ENCODE measurements around the gene PRSS56.

The PRSS56 gene

DNA sequence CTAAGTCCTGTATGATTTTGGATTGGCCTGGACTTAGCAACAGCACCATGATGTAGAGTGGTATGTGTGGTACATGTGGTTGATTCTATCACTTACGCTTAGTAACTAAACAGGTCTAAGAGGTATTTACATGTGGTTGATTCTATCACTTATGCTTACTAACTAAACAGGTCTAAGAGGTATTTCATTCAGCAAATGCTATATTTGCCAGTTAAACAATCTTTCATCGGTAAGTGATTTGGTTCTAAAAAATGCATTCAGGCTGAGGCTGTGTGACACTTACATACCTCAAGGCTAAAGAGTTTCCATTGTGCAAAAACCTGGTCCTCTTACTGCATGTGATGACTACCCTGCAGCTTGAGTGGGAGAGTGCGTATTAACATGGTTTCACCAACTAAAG is 43.4 kb downstream of the PRSS56 start:
- no peak for TF ChIP-seq EGR1 (IDR thresholded peaks at IDR 0.05)
- no peak for TF ChIP-seq CEBPB (IDR thresholded peaks at IDR 0.05)
- TF ChIP-seq TAF1 (IDR thresholded peaks at IDR 0.05; ENCODE audit: low read depth) = no peak
- TF ChIP-seq FOXM1 (IDR thresholded peaks at IDR 0.05; ENCODE audit: borderline replicate concordance, low read depth) = no peak
- no peak for TF ChIP-seq EP300 (IDR thresholded peaks at IDR 0.05; ENCODE audit: borderline replicate concordance)
- no peak for TF ChIP-seq NFIC (IDR thresholded peaks at IDR 0.05)
- TF ChIP-seq CREB1 (IDR thresholded peaks at IDR 0.05; ENCODE audit: low read depth) = no peak
- TF ChIP-seq, protein P1, sequence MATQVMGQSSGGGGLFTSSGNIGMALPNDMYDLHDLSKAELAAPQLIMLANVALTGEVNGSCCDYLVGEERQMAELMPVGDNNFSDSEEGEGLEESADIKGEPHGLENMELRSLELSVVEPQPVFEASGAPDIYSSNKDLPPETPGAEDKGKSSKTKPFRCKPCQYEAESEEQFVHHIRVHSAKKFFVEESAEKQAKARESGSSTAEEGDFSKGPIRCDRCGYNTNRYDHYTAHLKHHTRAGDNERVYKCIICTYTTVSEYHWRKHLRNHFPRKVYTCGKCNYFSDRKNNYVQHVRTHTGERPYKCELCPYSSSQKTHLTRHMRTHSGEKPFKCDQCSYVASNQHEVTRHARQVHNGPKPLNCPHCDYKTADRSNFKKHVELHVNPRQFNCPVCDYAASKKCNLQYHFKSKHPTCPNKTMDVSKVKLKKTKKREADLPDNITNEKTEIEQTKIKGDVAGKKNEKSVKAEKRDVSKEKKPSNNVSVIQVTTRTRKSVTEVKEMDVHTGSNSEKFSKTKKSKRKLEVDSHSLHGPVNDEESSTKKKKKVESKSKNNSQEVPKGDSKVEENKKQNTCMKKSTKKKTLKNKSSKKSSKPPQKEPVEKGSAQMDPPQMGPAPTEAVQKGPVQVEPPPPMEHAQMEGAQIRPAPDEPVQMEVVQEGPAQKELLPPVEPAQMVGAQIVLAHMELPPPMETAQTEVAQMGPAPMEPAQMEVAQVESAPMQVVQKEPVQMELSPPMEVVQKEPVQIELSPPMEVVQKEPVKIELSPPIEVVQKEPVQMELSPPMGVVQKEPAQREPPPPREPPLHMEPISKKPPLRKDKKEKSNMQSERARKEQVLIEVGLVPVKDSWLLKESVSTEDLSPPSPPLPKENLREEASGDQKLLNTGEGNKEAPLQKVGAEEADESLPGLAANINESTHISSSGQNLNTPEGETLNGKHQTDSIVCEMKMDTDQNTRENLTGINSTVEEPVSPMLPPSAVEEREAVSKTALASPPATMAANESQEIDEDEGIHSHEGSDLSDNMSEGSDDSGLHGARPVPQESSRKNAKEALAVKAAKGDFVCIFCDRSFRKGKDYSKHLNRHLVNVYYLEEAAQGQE (IDR thresholded peaks at IDR 0.05; ENCODE audit: low read depth) = no peak
- TF ChIP-seq, protein P2, sequence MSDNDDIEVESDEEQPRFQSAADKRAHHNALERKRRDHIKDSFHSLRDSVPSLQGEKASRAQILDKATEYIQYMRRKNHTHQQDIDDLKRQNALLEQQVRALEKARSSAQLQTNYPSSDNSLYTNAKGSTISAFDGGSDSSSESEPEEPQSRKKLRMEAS (IDR thresholded peaks at IDR 0.05) = no peak
- no peak for TF ChIP-seq RAD21 (IDR thresholded peaks at IDR 0.05; ENCODE audit: low read depth)
- TF ChIP-seq ZBTB7A (IDR thresholded peaks at IDR 0.05; ENCODE audit: low read depth) = no peak

DNA sequence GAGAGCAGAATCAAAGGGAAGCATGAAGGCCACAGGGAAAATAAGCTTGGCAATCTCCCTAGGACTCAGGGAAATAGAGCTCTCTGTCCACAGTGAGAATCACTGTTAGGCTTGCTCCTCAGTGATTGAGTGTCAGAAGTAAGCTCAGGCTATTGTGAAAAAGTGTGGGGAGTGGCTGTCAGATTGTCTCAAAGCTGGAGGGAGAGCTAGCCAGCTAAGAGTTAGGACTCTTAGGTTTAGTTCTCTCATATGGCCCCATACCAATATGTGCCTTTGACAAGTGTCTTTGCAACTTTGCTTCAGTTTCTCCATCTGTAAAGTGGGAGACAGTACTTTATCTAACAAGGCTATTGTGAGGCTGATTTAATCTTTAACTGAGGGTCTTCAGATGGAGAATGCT is 47.5 kb downstream of the PRSS56 start:
- no peak for TF ChIP-seq YY1 (IDR thresholded peaks at IDR 0.05; ENCODE audit: low read depth)
- no peak for TF ChIP-seq RAD21 (IDR thresholded peaks at IDR 0.05; ENCODE audit: low read depth)
- no peak for TF ChIP-seq NFIC (IDR thresholded peaks at IDR 0.05)
- no peak for TF ChIP-seq ZBTB7A (IDR thresholded peaks at IDR 0.05; ENCODE audit: low read depth)
- TF ChIP-seq, protein P1 (IDR thresholded peaks at IDR 0.05; ENCODE audit: low read depth) = no peak
- TF ChIP-seq TEAD4 (IDR thresholded peaks at IDR 0.05) = no peak
- TF ChIP-seq EP300 (IDR thresholded peaks at IDR 0.05; ENCODE audit: borderline replicate concordance) = no peak
- TF ChIP-seq, protein P3, sequence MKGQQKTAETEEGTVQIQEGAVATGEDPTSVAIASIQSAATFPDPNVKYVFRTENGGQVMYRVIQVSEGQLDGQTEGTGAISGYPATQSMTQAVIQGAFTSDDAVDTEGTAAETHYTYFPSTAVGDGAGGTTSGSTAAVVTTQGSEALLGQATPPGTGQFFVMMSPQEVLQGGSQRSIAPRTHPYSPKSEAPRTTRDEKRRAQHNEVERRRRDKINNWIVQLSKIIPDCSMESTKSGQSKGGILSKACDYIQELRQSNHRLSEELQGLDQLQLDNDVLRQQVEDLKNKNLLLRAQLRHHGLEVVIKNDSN (IDR thresholded peaks at IDR 0.05) = no peak
- TF ChIP-seq, protein P2 (IDR thresholded peaks at IDR 0.05) = no peak

DNA sequence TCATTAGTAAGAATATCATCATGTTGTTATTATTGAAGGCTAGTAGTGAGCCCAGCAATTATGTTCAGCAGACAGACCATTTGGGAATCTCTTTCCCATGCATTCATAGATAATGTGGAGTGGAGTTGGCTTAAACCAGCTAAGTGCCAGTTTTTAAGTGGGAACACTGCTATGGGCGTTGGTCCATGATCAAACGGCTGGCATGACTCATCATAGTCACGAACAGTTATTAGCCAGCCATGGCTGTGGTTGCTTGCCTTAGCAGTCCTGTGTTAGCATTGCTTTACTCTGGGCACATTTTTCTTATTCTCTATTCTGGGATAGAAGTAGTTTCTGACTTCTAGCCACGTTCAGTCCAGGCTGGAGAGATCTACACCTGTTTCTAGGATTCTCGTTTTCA is 48.0 kb downstream of the PRSS56 start:
- TF ChIP-seq TCF12 (IDR thresholded peaks at IDR 0.05; ENCODE audit: low read depth) (no peak), RAD21 (IDR thresholded peaks at IDR 0.05; ENCODE audit: low read depth) (no peak), TAF1 (IDR thresholded peaks at IDR 0.05; ENCODE audit: low read depth) (no peak), CEBPB (IDR thresholded peaks at IDR 0.05) (no peak), ZBTB7A (IDR thresholded peaks at IDR 0.05; ENCODE audit: low read depth) (no peak), EGR1 (IDR thresholded peaks at IDR 0.05) (no peak), CREB1 (IDR thresholded peaks at IDR 0.05; ENCODE audit: low read depth) (no peak), NFIC (IDR thresholded peaks at IDR 0.05) (no peak), TEAD4 (IDR thresholded peaks at IDR 0.05) (no peak), EP300 (IDR thresholded peaks at IDR 0.05; ENCODE audit: borderline replicate concordance) (no peak), YY1 (IDR thresholded peaks at IDR 0.05; ENCODE audit: low read depth) (no peak), FOXM1 (IDR thresholded peaks at IDR 0.05; ENCODE audit: borderline replicate concordance, low read depth) (no peak)
- TF ChIP-seq, protein P2 (IDR thresholded peaks at IDR 0.05) = no peak
- TF ChIP-seq, protein P3 (IDR thresholded peaks at IDR 0.05) = no peak
- TF ChIP-seq, protein P1 (IDR thresholded peaks at IDR 0.05; ENCODE audit: low read depth) = no peak

DNA sequence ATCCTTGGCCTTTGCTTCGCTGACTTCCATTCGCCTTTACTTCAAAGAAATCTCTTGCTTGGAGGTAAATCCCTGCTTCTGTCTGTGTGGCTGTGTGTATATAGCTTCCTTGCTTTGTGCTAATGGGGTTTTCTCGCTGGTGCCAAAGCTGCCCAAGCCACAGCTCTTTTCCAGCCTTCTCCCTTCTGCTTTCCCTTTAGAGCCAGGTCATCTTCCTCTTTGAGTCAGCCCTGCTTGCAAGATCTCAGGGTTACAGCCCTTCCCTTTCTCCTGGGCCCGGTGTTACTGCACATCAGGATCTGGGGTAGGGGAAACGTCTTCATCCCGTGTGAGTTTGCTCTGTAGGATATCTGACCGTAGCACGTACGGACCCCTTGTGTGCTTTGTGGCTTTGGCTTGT is 49.4 kb downstream of the PRSS56 start:
- TF ChIP-seq FOXM1 (IDR thresholded peaks at IDR 0.05; ENCODE audit: borderline replicate concordance, low read depth) (no peak), TAF1 (IDR thresholded peaks at IDR 0.05; ENCODE audit: low read depth) (no peak), TEAD4 (IDR thresholded peaks at IDR 0.05) (no peak), RAD21 (IDR thresholded peaks at IDR 0.05; ENCODE audit: low read depth) (no peak), NFIC (IDR thresholded peaks at IDR 0.05) (no peak), EP300 (IDR thresholded peaks at IDR 0.05; ENCODE audit: borderline replicate concordance) (no peak), YY1 (IDR thresholded peaks at IDR 0.05; ENCODE audit: low read depth) (no peak), CEBPB (IDR thresholded peaks at IDR 0.05) (no peak), ZBTB7A (IDR thresholded peaks at IDR 0.05; ENCODE audit: low read depth) (no peak), TCF12 (IDR thresholded peaks at IDR 0.05; ENCODE audit: low read depth) (no peak), CREB1 (IDR thresholded peaks at IDR 0.05; ENCODE audit: low read depth) (no peak), EGR1 (IDR thresholded peaks at IDR 0.05) (no peak)
- TF ChIP-seq, protein P2 (IDR thresholded peaks at IDR 0.05) = no peak
- TF ChIP-seq, protein P3 (IDR thresholded peaks at IDR 0.05) = no peak
- TF ChIP-seq, protein P1 (IDR thresholded peaks at IDR 0.05; ENCODE audit: low read depth) = no peak
